HG02870 (cell line): ENCODE results near the gene TTC39C.
A peak's percentile ranks its signal among the peaks of the same experiment; 100 is the strongest.
"Not testable (repeated sequence)": the region's sequence is repeated elsewhere in the genome, so short reads cannot be mapped to it uniquely, and the experiment has no call there.

Experiments
- ATAC-seq: cut with Tn5 transposase; IDR thresholded peaks from one replicate; pipeline ENCODE4 v1.9.1; 2021; ENCODE audit warnings: mild to moderate bottlenecking, moderate library complexity; ENCODE audit not compliant: unreplicated experiment

The TTC39C gene

DNA sequence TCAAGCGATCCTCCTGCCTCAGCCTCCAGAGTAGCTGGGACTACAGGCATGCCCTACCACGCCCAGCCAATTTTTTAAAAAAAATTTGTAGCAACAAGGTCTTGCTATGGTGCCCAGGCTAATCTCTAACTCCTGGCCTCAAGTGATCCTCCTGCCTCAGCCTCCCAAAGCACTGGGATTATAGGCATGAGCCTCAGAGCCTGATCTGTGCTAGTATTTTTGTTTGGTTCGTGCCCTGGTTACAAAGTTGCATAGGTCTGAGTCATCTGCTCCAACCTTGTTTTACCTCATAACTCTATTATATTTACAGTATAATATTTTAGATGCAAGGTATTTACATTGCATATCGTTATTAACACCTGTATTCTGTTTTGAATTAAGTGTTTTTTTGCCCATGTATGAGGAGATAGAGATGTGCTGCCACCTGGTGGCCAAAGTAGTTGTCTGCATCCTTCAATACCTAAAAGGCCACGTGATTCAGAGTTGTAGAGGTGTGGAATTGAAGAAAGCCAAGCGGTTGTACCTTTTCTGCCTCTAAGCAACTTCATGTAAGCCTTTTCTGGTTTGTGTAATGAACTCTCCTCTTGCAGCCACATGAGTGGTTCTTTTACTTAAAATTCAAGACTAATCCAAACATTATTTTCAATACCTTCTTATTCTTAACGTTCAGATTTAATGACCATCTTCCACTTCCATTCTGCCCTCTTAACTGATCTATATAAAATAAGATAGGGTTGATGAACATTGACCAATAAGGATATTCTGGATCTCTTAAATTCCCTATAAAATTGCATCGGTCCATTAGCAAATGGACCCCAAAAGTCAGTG lies 104.4 kb downstream of the TTC39C start:
- peak; percentile 63 for ATAC-seq

DNA sequence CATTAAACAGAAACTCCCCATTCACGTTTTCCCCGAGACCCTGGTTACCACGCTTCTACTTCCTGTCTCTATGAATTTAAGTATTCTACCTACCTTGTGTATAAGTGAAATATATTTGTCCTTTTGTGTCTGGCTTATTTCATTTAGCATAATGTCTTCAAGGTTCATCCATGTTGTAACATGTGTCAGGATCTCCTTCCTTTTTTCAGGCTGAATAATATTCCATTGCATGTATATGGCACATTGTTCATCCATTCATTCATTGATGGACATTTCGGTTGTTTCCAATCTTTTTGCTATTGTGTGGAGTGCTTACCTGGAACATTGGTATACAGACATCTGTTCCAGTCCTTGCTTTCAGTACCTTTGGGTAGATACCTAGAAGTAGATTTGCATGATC lies 106.1 kb downstream of the TTC39C start:
- ATAC-seq = no peak

DNA sequence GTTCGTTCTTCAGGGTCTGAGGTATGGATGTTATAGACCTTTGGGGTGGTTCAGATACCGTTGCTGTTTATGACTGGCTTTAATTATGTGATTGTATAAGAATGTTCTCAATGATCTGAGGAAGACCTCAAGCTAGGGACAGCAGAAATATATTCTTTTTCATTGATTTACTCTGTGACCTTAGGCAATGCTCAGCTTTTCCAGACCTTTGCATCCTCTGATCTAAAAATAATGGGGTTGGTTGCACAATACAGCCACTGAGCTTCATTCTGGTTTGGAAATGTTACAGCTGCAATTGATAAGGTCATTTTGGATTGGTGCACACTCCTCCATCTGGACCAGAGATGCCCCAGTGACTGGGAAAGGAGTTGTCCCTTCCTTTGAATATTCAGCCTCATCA lies 107.1 kb downstream of the TTC39C start:
- no peak for ATAC-seq

DNA sequence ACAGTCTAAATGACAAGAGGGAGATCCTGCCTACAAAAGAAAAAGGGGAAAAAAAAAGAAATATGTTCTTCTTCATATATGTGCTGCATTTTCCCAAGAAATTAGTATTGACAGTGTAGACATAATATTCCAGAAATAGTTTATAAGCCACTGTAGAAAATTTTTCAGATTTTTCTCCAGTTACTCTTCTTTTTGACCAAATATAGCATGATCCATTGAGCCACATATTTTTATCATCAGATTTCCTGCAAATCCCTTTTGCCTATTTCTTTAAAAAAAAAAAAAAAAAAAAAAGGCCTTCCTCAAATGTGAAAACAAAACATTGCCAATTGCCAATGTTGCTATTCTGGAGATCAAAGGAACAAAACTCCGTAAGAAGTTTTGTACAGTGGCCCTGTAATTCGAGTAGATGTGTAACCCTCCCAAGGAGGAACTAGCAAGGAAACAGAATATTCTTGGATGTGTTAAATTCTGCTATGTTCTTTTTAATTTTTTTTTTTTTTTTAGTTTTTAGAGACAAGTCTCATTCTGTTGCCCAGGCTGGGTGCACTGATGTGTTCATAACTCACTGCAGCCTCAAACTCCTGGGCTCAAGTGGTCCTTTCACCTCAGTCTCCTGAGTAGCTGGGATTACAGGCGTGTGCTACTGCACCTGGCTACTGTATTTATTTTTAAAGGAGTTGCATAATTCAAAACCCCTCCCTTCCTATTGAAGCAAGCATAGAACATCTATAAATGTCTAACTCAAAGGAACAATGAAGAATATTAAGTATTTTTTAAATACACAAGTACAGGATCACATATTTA lies 111.8 kb downstream of the TTC39C start:
- no peak for ATAC-seq

DNA sequence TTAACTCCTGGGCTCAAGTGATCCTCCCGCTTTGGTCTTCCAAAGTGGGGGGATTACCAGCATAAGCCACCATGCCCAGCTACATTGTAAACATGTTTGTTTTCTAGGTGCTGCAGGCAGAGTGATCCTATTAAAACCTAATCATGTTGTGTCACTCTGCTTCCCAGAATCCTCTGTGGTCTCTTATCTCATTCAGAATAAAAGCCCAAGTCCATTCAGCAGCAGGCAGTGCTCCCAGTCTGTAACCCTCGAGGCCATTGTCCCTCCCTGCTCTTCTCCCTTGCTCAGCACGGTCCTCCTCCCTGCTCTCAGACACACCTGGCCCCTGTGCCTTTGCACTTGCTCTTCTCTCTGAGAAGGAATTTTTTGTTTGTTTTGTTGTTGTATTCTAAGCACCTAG lies 113.2 kb downstream of the TTC39C start:
- ATAC-seq = no peak

DNA sequence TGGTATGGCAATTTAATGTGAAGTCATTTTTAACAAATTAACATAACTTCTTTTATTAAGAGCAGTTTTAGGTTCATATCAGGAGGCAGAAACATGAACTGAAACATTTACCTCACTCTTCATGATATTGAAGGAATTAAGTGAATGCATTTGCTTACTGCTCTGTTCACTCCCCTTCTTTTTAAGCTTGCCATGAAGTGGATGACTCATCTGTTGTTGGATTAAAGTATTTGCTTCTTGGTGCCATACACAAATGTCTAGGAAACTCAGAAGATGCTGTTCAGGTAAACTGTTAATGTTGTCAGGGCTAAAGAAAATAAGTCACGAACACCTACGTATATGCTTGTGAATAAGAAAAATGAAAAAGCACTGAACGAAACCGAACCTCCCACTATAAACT lies 114.1 kb downstream of the TTC39C start:
- ATAC-seq = no peak

DNA sequence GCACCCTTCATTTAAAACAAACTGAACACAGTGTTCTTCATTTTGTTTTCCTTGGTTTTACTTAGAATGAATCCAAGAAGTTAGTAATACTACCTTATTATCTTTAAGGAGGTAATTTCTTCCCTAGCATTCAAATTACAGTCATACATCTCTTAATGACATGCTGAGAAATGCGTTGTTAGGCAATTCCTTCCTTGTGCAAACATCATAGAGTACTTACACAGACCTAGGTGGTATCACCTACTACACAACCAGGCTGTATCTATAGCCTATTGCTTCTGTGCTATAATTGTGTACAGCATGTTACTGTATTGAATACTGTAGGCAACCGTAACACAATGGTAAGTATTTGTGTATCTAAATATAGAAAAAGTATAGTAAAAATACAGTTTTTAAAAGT lies 115.9 kb downstream of the TTC39C start:
- ATAC-seq = no peak

DNA sequence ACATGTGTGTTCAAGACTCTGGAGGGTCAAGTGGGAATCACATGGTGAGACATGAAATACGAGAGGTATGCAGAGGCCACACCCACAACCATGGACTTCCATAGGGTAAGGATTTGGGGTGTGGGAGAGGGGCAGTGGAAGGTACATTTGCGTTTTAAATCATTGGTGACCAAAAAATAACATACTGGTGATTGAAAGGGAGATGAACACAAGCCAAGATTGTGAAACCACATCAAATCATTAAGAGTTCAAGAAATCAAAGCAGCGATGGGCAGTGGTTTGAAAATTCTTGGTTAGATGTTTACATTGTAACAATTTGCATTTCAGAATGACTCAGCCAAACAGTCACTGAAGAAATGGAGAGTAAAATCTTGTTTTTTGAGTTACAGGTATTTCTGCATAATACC lies 122.4 kb downstream of the TTC39C start:
- no peak for ATAC-seq

DNA sequence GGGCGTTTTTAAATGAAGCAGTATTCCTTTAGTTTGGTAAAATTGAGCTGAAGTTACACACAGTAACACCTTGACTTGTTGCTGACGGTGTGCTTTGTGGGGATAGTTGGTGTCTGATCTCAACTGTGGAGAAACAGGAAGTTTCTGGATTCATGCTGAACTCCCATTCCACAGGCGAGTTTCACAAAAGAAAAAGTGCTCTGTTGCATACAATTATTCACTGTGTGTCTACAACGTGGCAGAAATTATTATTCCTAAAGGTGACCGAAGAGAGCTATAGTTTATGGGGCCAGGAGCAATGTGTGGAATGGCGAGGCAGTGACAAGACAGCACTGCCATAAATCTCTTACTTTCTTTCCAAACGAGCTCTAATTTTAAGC lies 123.8 kb downstream of the TTC39C start:
- ATAC-seq = no peak

DNA sequence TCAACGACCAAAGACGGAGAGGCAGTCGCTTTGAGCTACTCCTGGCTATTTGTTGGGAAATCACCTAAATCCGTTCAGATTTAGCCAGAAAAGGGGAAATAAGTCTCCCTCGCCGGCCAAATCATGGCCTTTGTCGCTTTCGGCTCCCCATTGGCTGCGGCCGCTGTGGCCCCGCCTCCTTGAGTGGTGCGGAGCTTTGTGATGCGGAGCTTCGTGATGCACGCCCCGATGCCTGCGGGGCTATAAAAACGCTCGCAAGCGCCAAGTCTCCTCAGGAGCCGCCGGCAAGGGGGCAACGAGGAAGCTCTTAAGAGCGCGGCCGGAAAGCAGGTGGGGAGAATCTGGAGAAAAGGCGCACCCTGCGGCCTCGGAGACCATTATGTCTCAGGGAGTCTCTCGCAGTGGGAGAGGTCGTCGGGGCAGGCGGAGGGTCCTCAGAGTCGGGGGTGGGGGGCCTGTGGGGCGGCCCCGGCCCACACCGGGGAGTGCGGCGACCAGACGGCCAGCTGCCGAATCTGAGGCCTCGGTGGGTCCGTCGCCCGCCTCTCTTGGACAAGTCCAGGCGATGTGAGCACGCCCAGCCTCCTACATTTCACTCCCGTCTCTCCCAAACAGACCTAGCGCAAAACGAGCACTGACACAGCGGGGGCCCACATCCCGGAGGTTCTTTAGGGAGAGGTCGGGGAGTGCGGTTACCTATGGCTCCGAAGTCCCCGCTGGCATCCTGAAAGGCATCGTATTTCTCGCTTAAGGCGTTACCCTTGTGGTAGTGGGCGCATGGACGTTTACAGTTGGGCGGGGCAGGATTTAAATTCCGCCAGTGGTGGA lies 124.4 kb downstream of the TTC39C start, which contains the start of gene CABYR:
CABYR (plus strand) TSS at position 274 of the 828 bp plus-strand sequence. CDS start 4,053 bp downstream, outside the sequence.
- ATAC-seq = peak; percentile 75

DNA sequence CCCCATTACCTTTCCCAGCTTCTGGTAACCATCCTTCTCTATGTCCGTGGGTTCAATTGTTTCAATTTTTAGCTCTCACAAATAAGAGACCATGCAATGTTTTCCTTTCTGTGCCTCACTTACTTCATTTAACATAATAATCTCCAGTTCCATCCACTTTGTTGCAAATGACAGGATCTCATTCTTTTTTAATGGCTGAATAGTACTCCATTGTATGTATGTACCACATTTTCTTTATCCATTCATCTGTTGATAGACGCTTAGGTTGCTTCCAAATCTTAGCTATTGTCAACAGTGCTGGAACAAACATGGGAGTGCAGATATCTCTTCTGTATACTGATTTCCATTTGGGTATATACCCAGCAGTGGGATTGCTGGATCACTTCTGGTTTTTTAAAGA lies 126.1 kb downstream of the TTC39C start:
- no peak for ATAC-seq

DNA sequence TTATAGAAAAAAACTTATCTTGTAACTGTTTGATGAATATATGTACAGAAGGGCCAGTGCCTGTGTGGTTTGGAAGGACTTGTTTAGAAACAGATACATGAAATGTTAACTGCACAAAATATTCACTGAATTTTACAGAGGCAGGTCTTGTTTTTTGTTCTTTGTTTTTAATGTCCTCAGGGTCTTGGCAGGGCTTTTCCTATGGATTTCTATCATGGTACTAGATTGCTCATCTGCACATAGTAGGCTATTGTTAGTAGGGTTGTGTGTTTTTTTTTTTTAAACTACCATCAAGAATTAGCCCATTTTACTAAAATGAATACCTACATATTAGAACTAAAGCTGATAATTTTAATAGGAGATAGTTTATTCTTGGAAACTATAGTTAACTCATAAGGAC lies 127.8 kb downstream of the TTC39C start:
- ATAC-seq = no peak

DNA sequence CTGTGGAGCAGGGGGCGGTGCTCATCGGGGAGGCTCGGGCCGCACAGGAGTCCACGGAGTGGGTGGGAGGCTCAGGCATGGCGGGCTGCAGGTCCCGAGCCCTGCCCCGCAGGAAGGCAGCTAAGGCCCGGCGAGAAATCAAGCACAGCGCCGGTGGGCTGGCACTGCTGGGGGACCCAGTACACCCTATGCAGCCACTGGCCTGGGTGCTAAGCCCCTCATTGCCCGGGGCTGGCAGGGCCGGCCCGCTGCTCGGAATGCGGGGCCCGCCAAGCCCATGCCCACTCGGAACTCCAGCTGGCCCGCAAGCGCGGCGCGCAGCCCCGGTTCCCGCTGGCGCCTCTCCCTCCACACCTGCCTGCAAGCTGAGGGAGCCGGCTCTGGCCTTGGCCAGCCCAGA lies 135.0 kb downstream of the TTC39C start:
- not testable (repeated sequence) for ATAC-seq

DNA sequence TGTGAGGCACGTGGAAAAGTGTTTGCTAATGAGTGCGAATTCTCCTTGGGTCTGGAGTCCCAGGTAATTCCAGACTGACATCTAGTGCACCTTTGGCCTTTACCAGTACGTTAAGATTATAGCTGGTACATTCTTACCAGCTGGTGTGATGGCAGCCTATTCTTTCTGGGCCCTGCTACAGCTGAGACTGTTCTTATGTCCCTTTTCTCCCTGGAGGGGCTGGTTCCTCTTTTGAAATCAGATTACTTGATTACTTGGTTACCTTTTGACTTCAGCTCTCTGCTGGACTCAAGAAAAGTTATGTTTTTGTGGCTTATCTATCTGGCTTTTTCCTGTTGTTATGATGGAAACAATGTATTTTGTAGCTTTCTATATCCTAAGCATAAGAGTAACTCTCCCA lies 138.8 kb downstream of the TTC39C start:
- ATAC-seq = no peak

DNA sequence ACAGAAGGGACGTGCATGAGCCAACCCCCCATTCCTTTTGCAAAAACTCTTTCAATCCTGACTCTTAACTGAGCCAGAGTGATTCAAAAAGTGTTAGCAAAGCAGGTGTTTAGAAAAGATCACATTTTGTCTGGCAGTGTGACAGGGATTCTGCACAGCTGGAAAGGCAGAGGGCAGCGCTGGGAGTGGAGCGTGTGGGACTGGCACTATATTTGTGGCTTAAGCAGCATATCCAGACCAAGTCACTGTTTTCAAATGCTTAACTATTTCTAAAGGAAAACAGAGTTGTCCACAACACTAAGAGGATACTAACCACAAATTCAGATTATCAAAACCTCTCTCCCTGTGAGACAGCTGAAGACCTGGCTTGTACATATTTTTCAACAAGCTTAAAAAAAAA lies 143.3 kb downstream of the TTC39C start:
- ATAC-seq = no peak

DNA sequence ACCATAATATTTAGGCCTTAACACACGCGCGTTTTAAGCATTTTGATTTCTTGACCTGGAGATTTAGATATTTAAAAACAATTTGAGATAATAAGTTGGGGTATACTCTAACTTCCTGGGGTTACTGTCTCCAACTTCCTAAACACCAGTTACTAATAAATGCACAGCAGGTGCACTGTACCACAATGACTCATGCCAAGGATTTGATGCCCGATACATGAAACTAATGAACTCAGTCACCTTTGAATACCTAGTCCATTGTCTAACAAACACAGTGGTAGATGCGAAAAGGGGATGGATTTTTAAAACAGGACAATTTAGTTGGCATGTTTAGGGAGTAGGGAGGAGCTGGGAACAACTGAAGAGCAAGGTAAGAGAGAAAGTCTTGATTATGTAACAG lies 145.5 kb downstream of the TTC39C start:
- no peak for ATAC-seq

DNA sequence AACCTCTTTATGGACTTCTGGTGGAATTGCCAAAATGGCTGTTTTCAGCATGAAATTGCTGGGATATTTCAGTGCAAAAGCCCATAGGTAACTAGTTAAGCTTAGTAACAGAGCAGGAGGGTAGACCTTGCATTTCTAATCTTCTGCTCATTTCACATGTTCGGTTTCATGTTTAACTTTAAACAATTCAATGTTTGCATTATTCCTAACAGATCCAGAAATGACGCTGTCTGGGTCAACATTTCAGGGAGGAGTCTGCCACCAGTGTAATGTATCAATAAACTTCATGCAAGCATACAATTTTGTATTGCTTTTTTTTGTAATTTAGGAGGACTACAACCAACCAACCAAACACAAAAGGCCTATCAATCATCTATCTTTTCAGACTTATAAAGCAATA lies 146.8 kb downstream of the TTC39C start:
- no peak for ATAC-seq

DNA sequence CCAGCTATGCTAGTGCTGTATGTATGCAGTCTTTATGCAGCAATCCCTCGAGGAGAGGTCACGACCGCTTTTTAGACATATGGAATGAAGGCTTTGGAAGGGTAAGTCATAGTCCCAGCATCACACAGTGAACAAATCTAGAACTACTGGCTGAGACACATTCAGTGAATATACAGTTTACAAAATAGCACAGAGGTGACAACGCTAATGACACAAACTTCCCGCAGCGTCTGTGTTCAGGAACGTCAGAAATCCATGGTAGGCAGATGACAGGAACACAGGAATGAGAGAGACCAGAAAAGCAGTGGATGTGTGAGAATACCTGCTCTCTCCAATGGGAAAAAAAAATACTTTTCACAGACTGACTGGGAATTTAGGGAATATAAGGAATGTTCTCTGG lies 153.9 kb downstream of the TTC39C start:
- no peak for ATAC-seq

DNA sequence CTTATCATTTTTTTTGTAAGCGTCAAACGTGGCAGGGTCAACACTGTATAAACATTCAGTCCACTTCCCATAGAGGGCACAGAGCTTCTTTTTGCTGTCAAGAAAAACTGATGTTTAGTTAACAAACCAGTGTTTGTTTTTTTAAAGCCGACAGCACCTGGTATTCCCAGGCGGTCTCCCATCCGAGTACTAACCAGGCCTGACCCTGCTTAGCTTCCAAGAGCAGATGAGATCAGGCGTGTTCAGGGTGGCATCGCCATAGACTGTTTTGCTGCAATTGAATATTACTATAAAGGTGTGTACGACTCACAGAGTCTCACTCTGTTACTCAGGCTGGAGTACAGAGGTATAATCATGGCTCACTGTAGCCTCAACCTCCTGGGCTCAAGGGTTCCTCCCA lies 155.8 kb downstream of the TTC39C start:
- no peak for ATAC-seq

DNA sequence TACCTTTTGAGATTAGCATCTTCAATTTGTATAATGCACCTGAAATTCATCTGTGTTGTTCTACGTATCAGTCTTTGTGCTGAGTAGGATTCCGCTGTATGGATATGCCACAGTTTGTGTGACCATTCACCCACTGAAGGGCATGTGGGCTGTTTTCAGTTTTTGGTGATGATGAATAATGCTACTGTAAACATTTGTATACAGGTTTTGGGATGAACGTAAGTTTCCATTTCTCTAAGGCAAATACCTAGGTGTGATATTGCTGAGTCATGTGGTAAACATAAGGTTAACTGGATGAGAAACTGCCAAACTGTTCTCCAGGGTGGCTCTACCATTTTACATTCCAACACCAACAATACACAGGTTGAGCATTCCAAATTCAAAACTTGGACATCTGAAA lies 159.4 kb downstream of the TTC39C start:
- no peak for ATAC-seq

DNA sequence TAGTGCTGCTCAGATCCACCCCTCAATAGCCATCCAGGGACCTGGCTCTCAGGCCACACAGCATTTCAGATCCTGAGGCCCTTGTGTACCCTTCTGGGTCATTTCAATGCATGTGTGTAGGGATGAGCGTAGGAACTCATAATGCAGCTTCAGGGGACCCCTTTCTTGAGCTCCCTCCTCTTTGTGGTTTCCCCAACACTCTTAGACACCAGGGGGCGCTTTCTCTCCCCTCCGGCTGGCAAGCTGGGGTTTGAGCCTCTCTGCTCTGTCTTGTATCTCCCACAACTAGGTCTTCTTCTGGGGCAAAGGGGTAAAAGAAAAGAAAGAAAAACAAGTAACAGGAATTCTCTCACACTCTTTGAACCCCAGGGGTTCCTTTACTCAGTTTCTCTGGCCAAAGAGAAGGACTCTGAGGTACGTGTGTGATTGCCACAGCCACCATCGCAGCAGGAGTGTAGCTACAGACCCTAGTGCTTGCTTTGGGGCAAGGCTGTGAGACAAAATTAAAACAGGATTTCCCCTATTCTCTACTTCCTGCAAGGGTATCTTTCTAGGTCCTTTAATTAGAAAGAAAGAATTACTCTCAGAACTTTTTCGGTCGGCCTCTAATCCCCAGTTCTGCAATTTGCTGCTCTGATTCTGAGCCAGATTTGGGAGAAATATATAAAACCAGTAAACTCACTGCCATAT lies 162.3 kb downstream of the TTC39C start:
- ATAC-seq = peak; percentile 83
